HCT116 (cell line): Measurements from ENCODE around the gene TMEM254. TPM values are rescaled to one million over a fixed set of nuclear protein-coding genes. Genes with fewer than 3 reads are reported as not detected.

Experiments used
- ATAC-seq: fragments of 200-7000 bp; cut with Tn5 transposase; 2 replicates; pipeline ENCODE4 v1.9.1; 2020; ENCODE audit warnings: mild to moderate bottlenecking, moderate library complexity
- BruUV-seq: library from RNA; stranded (reverse); fragments of 400-500 nt; replicated peaks from 2 replicates; lab custom pipeline; 2021; lab: Mats Ljungman, UMichigan
- CTCF ChIA-PET: fragments of 300-600 bp; sonication (Branson Sonifier 250); formaldehyde crosslinking; loops from one replicate; lab custom pipeline; 2021; ENCODE audit warnings: antibody characterized with exemption; lab: Charles Lee
- POLR2A ChIA-PET: fragments of 300-600, 350-600 bp; sonication (Branson Sonifier 250); formaldehyde crosslinking; loops from one replicate; lab custom pipeline; 2021; ENCODE audit warnings: antibody characterized with exemption; lab: Charles Lee
- RAD21 ChIA-PET, 2 experiments: fragments of 300-600 bp; sonication (Branson Sonifier 250); formaldehyde crosslinking; loops; one replicate each; lab custom pipeline; 2023; ENCODE audit warnings: low total read pairs in 2 of 2; ENCODE audit not compliant: uncharacterized antibody in 2 of 2, unreplicated experiment in 2 of 2, low non-redundant PET in 1 of 2; lab: Charles Lee
- DNase-seq: peaks from one replicate; pipeline ENCODE4 v3.0.0-alpha.2; 2010; ENCODE audit warnings: low read depth, low spot score
- H2AFZ ChIP-seq: fragments of 200-600 bp; shearing (Covaris generic), sonication (generic); 2 replicates; pipeline ENCODE4 v1.6.1; 2017; ENCODE audit warnings: low read depth, mixed run types, mixed read lengths, antibody characterized with exemption, low read length; ENCODE audit not compliant: poor library complexity, severe bottlenecking
- H3K27ac ChIP-seq: 2 replicates; pipeline ENCODE4 v1.5.1; 2012; ENCODE audit warnings: low read depth, low read length
- H3K27me3 ChIP-seq: fragments of 200-600 bp; sonication (generic); 2 replicates; pipeline ENCODE4 v1.6.1; 2016; ENCODE audit warnings: mixed run types, low read length, mixed read lengths; ENCODE audit not compliant: insufficient read depth
- H3K36me3 ChIP-seq, 2 experiments: fragments of 200-500 bp in 1 of 2; fragments of 200-600 bp in 1 of 2; sonication (Bioruptor generic) in 1 of 2; sonication (generic) in 1 of 2; 2 replicates each; pipeline versions ENCODE4 v1.5.1 to v1.6.1; 2014 to 2016; ENCODE audit warnings: low read length in 2 of 2, inconsistent platforms in 1 of 2, mixed read lengths in 1 of 2, mixed run types in 1 of 2; ENCODE audit not compliant: insufficient read depth in 2 of 2, control insufficient read depth in 1 of 2
- H3K4me1 ChIP-seq, 2 experiments: fragments of 200-600 bp in 1 of 2; sonication (generic) in 1 of 2; 2 replicates each; pipeline versions ENCODE4 v1.5.1 to v1.6.1; 2012 to 2017; ENCODE audit warnings: low read length in 2 of 2, inconsistent platforms in 1 of 2, mild to moderate bottlenecking in 1 of 2, mixed read lengths in 1 of 2, mixed run types in 1 of 2, moderate library complexity in 1 of 2; ENCODE audit not compliant: insufficient read depth in 2 of 2, control insufficient read depth in 1 of 2
- H3K4me2 ChIP-seq: fragments of 200-600 bp; sonication (generic); 2 replicates; pipeline ENCODE4 v1.6.1; 2017; ENCODE audit warnings: mixed run types, low read length, mixed read lengths
- H3K4me3 ChIP-seq, 2 experiments: fragments of 200-600 bp in 1 of 2; sonication (generic) in 1 of 2; replicated peaks in 1 of 2; 2 replicates each; pipeline ENCODE4 v1.5.1; 2011 to 2016; ENCODE audit warnings: low read length in 2 of 2, control low read depth in 1 of 2, low read depth in 1 of 2, mild to moderate bottlenecking in 1 of 2, mixed read lengths in 1 of 2, mixed run types in 1 of 2
- H3K79me2 ChIP-seq: fragments of 200-600 bp; sonication (generic); 2 replicates; pipeline ENCODE4 v1.6.1; 2017; ENCODE audit warnings: mild to moderate bottlenecking, mixed run types, low read length, moderate library complexity, mixed read lengths; ENCODE audit not compliant: insufficient read depth
- H3K9ac ChIP-seq: fragments of 200-600 bp; sonication (generic); 2 replicates; pipeline ENCODE4 v1.6.1; 2016; ENCODE audit warnings: low read length, mixed read lengths
- H3K9me2 ChIP-seq: fragments of 200-600 bp; sonication (generic), shearing (Covaris generic); 2 replicates; pipeline ENCODE4 v1.6.1; 2017; ENCODE audit warnings: mixed run types, mild to moderate bottlenecking, moderate library complexity; ENCODE audit not compliant: insufficient read depth
- H3K9me3 ChIP-seq, 2 experiments: fragments of 200-500 bp in 1 of 2; fragments of 200-600 bp in 1 of 2; sonication (Bioruptor generic) in 1 of 2; sonication (generic) in 1 of 2; 2 replicates each; pipeline ENCODE4 v1.6.1; 2014 to 2017; ENCODE audit warnings: low read length in 2 of 2, mixed read lengths in 2 of 2, inconsistent platforms in 1 of 2, low read depth in 1 of 2, mild to moderate bottlenecking in 1 of 2, mixed run types in 1 of 2, moderate library complexity in 1 of 2; ENCODE audit not compliant: control insufficient read depth in 1 of 2, insufficient read depth in 1 of 2
- H4K20me1 ChIP-seq: fragments of 200-600 bp; sonication (generic), shearing (Covaris generic); 2 replicates; pipeline ENCODE4 v1.6.1; 2017; ENCODE audit warnings: mixed run types, mild to moderate bottlenecking, moderate library complexity; ENCODE audit not compliant: insufficient read depth
- CBX3 ChIP-seq: IDR thresholded peaks from 2 replicates; pipeline ENCODE4 v1.6.1; 2012; ENCODE audit warnings: low read depth
- EZH2phosphoT487 ChIP-seq: fragments of 200-600 bp; IDR thresholded peaks from 2 replicates; pipeline ENCODE4 v1.6.1; 2018; ENCODE audit warnings: antibody characterized with exemption, borderline replicate concordance
- RAD21 ChIP-seq: IDR thresholded peaks from 2 replicates; pipeline ENCODE4 v1.6.1; 2012; ENCODE audit warnings: low read depth, mild to moderate bottlenecking
- YY1 ChIP-seq: IDR thresholded peaks from 2 replicates; pipeline ENCODE4 v1.6.1; 2011; ENCODE audit warnings: low read length, low read depth, moderate library complexity, mild to moderate bottlenecking; ENCODE audit not compliant: insufficient replicate concordance; ENCODE audit errors: extremely low read depth
- intact Hi-C: fragments of 100-400 bp; cut with micrococcal nuclease; formaldehyde crosslinking; loops from 2 replicates; pipeline ENCODE4 v1.10.0; 2022
- total RNA-seq: library from RNA; stranded (reverse); gene quantifications from one replicate; pipeline ENCODE4 v1.2.1, GENCODE V29; 2021; ENCODE audit not compliant: unreplicated experiment
- TF ChIP-seq, protein P1 (sequence below), 3 experiments: fragments of 200-600 bp in 1 of 3; sonication (generic) in 1 of 3; IDR thresholded peaks in 2 of 3; conservative IDR thresholded peaks in 1 of 3; 2 replicates each; pipeline ENCODE4 v1.5.1; 2012 to 2017; ENCODE audit warnings: low read depth in 2 of 3, low read length in 2 of 3, antibody characterized with exemption in 1 of 3, borderline replicate concordance in 1 of 3, control low read depth in 1 of 3, mild to moderate bottlenecking in 1 of 3, mixed read lengths in 1 of 3, mixed run types in 1 of 3, moderate library complexity in 1 of 3; ENCODE audit not compliant: insufficient read depth in 1 of 3

TMEM254 gene
- total RNA-seq, 1 experiment from 2014 or later: 12.1 TPM

DNA sequence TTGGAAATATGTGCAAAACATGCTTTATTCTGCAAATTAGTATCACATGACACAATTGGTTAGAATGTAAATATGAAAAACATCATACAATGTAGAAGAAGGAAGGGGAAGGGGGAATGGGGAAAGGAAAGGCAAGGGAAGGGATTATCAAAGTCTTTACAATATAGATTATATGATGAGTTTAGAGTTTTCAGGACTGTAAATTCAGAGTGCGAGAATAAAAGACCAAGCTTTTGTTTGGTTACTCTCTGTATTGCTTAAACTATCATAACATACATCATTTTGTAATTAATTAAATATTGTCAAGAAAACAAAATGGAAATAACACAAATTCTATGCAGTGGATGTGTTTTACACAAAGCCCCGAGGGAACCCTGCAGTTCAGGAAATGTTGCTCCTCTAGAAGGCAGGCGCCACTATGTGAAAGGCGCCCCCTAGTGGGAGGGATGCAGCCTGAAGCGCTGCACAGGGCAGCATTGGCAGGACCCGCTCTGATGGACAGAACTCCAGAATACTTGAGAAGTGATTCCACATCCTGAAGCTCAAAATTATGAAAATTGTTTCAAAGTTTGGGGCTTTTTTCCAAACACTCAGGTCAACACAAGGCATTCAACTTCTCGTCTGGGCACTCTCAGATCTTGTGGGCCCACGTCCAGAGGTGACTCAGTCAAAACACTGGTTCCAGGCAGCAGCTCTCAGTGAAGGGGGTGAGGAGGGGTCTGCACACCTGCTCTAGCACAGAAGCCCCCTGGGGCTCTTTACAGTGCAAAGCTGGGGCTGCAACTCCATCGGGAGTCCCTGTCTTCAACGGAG, 31.6 kb upstream of the TMEM254 start:
- no TSS peak for BruUV-seq
- peak overlapping the region; percentile 4 for H2AFZ ChIP-seq
- intact Hi-C loops: loop anchor here (10.0 kb wide), 1 partner anchor 482 kb away; the partner anchor contains the start of gene SFTPA2
- H3K9me2 ChIP-seq: no peaks in the 10 kb centered on the region
- ChIA-PET RAD21 (no interaction called here), CTCF (interaction anchor here (0.8 to 2.6 kb wide), 8 partner anchors 11 to 477 kb away, joined by 3 to 16 read pairs (median 4); no protein-coding TSS in a partner anchor), POLR2A (no interaction called here)
- H3K4me1 ChIP-seq: no peaks in the 10 kb centered on the region
- H3K79me2 ChIP-seq: no peaks in the 10 kb centered on the region
- peak; percentile 98 for ATAC-seq
- no peak overlapping the region for H3K9ac ChIP-seq
- no peak overlapping the region for H3K4me3 ChIP-seq
- no peaks in the 10 kb centered on the region; the same call in 1 of the 2 replicates for H3K27me3 ChIP-seq
- H3K4me2 ChIP-seq: peak overlapping the region; percentile 9; the same call in 1 of the 2 replicates
- H3K27ac ChIP-seq: no peak overlapping the region
- H3K9me3 ChIP-seq: no peaks in the 10 kb centered on the region
- TF ChIP-seq YY1 (peak; percentile 39), EZH2phosphoT487 (no peak), RAD21 (peak; percentile 80), CBX3 (0 out of 2 replicates have a peak, but pooled peaks have one; percentile 31)
- TF ChIP-seq, protein P1, sequence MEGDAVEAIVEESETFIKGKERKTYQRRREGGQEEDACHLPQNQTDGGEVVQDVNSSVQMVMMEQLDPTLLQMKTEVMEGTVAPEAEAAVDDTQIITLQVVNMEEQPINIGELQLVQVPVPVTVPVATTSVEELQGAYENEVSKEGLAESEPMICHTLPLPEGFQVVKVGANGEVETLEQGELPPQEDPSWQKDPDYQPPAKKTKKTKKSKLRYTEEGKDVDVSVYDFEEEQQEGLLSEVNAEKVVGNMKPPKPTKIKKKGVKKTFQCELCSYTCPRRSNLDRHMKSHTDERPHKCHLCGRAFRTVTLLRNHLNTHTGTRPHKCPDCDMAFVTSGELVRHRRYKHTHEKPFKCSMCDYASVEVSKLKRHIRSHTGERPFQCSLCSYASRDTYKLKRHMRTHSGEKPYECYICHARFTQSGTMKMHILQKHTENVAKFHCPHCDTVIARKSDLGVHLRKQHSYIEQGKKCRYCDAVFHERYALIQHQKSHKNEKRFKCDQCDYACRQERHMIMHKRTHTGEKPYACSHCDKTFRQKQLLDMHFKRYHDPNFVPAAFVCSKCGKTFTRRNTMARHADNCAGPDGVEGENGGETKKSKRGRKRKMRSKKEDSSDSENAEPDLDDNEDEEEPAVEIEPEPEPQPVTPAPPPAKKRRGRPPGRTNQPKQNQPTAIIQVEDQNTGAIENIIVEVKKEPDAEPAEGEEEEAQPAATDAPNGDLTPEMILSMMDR (IDR thresholded peaks at IDR 0.05 in 2 of 3, conservative IDR thresholded peaks at IDR 0.05 in 1 of 3; ENCODE audit: borderline replicate concordance in 1 of 3, insufficient read depth in 1 of 3, low read depth in 2 of 3, low read length in 2 of 3): peak; percentile 84 to 98 (median 97); a peak in 5 of 6 replicates
- no peaks in the 10 kb centered on the region for H4K20me1 ChIP-seq
- no peaks in the 10 kb centered on the region for H3K36me3 ChIP-seq
- DNase-seq: peak; percentile 43
